GM12801 (cell line): ENCODE measurements around the gene SSC5D.

Source experiments
- CTCF ChIP-seq: IDR thresholded peaks from one replicate; pipeline ENCODE4 v1.5.1; 2011; ENCODE audit warnings: control low read depth; ENCODE audit not compliant: insufficient read length; ENCODE audit errors: extremely low read depth

Gene SSC5D

DNA sequence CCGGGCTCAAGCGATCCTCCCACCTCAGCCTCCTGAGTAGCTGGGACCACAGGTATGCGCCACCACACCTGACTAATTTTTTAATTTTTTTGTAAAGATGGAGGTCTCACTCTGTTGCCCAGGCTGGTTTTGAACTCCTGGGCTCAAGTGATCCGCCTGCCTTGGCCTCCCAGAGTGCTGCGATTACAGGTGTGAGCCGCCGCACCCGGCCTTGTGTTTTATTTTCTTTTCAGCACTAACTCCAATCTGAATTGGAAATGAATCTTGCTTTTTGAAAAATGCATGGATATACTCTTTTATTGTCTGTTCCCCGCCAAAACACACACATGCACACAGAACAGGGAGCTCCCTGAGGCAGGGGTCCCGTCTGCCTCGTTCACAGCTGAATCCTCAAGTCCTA is 25.5 kb upstream of the SSC5D start:
- TF ChIP-seq CTCF, result no peak

DNA sequence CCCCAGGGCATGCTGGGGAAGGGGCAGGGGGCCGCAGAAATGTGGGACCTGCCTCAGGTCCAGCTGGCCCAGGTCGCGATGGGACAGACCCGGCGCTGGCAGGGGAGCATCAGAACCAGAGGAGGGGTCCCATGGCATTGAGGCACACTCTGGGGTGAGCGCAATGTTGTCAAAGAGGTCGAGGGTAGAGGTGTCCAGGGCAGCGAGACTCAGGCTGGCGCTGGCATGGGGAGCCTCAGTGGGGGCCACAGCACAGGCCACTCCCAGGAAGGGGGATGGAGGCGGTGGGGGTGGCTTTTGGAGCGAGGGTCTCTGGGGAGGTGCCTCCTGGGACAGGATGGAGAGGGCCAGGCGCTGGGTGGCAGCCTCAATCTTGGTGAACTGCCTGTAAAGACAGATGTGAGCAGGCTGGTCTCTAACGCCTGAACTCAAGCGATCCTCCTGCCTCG is 24.6 kb upstream of the SSC5D start:
- no peak for TF ChIP-seq CTCF

DNA sequence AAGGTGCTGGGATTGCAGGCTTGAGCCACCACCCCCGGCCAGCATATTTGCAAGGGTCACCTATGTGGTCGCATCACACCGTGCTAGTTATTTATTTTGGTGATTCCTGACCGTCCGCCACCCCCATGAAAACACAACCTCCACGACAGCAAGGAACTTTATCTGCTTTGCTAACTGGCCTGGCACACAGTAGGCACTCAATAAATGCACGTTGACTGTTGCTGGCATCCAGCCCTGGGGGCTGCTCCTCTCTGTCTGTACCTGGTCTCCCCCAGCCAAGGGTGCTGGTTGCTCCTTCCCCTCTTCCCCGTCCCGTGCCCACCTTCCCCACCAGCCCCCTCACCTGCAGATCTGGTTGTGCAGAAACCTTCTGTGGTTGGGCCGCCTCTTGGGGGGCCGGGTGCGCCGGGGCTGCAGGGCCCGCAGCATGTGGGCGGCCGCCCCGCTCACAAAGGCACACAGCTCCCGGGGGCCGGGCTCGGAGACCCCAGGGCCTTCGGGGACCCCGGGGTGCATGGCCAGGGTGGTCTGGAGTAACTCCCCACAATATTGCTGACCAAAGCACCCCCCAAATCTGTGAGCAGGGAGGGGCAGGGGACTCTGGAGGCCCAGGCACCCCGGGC is 24.1 kb upstream of the SSC5D start:
- TF ChIP-seq CTCF, result no peak

DNA sequence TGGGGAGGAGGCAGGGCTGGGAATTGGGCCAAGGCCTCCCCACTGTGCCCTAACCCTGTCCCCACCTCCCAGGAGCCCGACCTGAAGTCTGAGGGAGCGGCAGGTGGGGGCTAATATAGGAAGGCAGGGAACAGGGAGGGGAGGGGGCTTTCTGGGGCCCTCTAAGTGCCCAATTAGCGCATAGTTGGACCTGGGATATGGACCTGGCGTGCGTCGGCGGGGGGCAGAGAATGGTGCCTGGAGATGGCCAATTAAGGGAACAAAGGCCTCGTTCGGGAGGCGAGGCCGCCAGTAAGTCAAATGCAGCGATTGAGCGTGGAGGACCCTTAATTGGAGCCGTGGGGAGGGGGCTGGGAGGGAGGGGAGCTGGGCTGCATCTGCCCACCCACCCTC is 23.6 kb upstream of the SSC5D start, which contains the start of gene C19orf85:
Gene C19orf85, minus strand, starts transcription at position 90 of the 393 bp plus-strand sequence. CDS start 197 bp downstream, outside the sequence.
- TF ChIP-seq CTCF, result no peak

GRCh38 chr19:55465460-55466240 is 22.6 kb upstream of the SSC5D start:
- no peak for TF ChIP-seq CTCF

GRCh38 chr19:55466241-55466614 is 22.0 kb upstream of the SSC5D start:
- no peak for TF ChIP-seq CTCF

- TF ChIP-seq CTCF, result no peak
These were observed 20.8 kb upstream of the SSC5D start for GRCh38 chr19:55467236-55468053.
